Pancreas (tissue), 10 donors: Measurements from ENCODE around the gene MIR17HG. TPM values are rescaled to one million over a fixed set of nuclear protein-coding genes. Genes with fewer than 3 reads are reported as not detected.

ENCODE experiments used
- ATAC-seq, 4 donors: fragments of 200-7000 bp; cut with Tn5 transposase; one replicate each; pipeline versions ENCODE4 v1.8.0 to v1.9.1; 2020; ENCODE audit warnings: mild to moderate bottlenecking in 4 of 4, moderate library complexity in 4 of 4
- DNase-seq, 6 donors: peaks; one replicate each; pipeline ENCODE4 v3.0.0-alpha.2; 2020
- FAIRE-seq: peaks from 2 replicates; lab custom pipeline; 2012; peaks lifted over from hg19 to GRCh38; lab: Jason Lieb, UNC
- H3K27ac ChIP-seq, 4 donors: fragments of 200-600 bp; sonication (generic); 1 replicate in 3 of 4; 2 replicates in 1 of 4; pipeline versions ENCODE4 v1.5.0 to v1.8.0; 2020
- H3K27me3 ChIP-seq, 4 donors: fragments of 200-600 bp; one replicate each; pipeline ENCODE4 v1.8.0; 2021
- H3K36me3 ChIP-seq, 3 donors: fragments of 200-600 bp; sonication (generic) in 1 of 3; one replicate each; pipeline versions ENCODE4 v1.5.0 to v1.8.0; 2020 to 2021
- H3K4me1 ChIP-seq, 3 donors: fragments of 200-600 bp; one replicate each; pipeline ENCODE4 v1.8.0; 2021
- H3K4me3 ChIP-seq, 4 donors: fragments of 200-600 bp; sonication (generic) in 2 of 4; one replicate each; pipeline versions ENCODE4 v1.5.0 to v1.8.0; 2020 to 2021
- H3K9me3 ChIP-seq, 4 donors: fragments of 200-600 bp; one replicate each; pipeline ENCODE4 v1.8.0; 2021
- WGBS, 2 donors: extraction: QIAGEN DNeasy Blood & Tissue Kit; methylation state at CpG; one replicate each; pipeline ENCODE4 v1.1.7; 2013; 5-methylcytosine and 5-hydroxymethylcytosine counted together
- intact Hi-C, 3 donors: fragments of 100-400 bp; cut with DNase I; formaldehyde crosslinking; loops; one replicate each; pipeline versions ENCODE4 v1.11.1 to v1.14.2; 2022
- polyA plus RNA-seq, 2 donors: library from polyadenylated mRNA; stranded (reverse); fragments of 200-250 nt; gene quantifications; one replicate each; pipeline ENCODE4 v1.2.3, GENCODE V29; 2013
- total RNA-seq, 6 donors: library from RNA; stranded (reverse); fragmentation: NEBNext Ultra II Directional in 4 of 6; extraction: Animal tissue kit (Norgen Biotek cat#: 25700) in 4 of 6; gene quantifications; one replicate each; pipeline versions ENCODE4 v1.2.1 to v1.2.4, GENCODE V29; 2021 to 2023
- TF ChIP-seq, protein P1 (sequence below), 4 donors: fragments of 200-600 bp; sonication (generic) in 3 of 4; IDR thresholded peaks; one replicate each; pipeline versions ENCODE4 v1.5.0 to v1.8.0; 2021; ENCODE audit warnings: antibody characterized with exemption in 4 of 4
- donor health status: healthy with polysubstance abuse.
- donor health status: DM: no; HTN: no; CAD: no; lungs with moderate emphysema.
- donor health status: DM: no; HTN: no; CAD: no.
- donor health status: control.
- donor health status: control.
- donor health status: Bipolar disorder and iron deficiency.
- donor health status: DM: yes; HTN: yes; CAD: no.
- donor health status: DM: no; HTN: no; CAD: no.
- donor health status: DM: no; HTN: no; CAD: no.
- donor health status: DM: yes; HTN: yes; CAD: no.

Gene MIR17HG
- total and polyA plus RNA-seq, 8 donors = 2.3 to 6.0 (median 3.8) TPM

DNA sequence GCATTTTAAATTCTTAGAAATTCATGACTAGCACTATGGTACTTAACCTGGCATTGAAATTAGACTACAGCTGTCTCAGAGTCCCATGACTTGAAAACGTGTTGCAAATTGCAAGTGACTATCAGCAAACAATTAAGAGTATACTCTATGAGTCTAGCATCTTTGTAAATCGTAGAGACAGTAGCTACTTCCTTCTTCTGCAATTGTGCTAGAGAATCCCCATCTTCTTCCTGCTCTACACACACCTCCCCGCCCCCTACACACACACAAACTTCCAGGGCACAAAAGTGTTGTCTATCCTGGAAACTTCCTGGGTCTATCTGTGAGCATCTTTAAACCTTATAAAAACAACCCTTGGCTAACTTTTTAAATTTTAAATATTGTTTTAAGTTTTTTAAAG is 35.2 kb upstream of the MIR17HG start:
- TF ChIP-seq, protein P1, sequence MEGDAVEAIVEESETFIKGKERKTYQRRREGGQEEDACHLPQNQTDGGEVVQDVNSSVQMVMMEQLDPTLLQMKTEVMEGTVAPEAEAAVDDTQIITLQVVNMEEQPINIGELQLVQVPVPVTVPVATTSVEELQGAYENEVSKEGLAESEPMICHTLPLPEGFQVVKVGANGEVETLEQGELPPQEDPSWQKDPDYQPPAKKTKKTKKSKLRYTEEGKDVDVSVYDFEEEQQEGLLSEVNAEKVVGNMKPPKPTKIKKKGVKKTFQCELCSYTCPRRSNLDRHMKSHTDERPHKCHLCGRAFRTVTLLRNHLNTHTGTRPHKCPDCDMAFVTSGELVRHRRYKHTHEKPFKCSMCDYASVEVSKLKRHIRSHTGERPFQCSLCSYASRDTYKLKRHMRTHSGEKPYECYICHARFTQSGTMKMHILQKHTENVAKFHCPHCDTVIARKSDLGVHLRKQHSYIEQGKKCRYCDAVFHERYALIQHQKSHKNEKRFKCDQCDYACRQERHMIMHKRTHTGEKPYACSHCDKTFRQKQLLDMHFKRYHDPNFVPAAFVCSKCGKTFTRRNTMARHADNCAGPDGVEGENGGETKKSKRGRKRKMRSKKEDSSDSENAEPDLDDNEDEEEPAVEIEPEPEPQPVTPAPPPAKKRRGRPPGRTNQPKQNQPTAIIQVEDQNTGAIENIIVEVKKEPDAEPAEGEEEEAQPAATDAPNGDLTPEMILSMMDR (IDR thresholded peaks at IDR 0.05) = no peak
- FAIRE-seq (no peak), DNase-seq (no peak), ATAC-seq (no peak)
- Histone ChIP-seq H3K36me3 (no peaks in the 10 kb centered on the region), H3K27ac (no peak overlapping the region), H3K4me3 (no peak overlapping the region), H3K9me3 (no peaks in the 10 kb centered on the region), H3K27me3 (peaks cover 0 to 31% (median 15%) of the 10 kb centered on the region in 4 donors), H3K4me1 (no peaks in the 10 kb centered on the region)
- WGBS, 2 donors = 32 to 39% methylated on average over 3 of the region's 3 CpGs
- intact Hi-C loops = no loop called here

DNA sequence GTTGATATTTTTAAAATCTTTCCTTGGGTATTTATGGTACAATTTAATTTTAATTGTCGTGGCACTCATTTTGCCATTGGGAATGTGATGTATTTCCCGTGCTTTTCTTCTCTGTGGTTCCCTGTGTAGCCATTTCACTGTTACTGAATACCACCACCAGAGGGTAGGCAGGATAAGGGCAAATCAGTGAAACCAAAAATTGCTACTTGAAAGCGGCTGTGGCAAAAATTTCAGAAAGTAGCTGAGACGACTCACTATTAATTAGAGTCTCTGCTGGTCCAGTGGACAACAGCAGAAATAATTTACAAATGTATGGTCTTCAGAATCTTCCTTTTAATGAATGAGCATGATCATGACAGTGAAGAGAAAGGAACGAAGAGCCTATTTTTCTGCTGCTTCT is 34.4 kb upstream of the MIR17HG start:
- peaks cover 0 to 24% (median 15%) of the 10 kb centered on the region in 4 donors for H3K27me3 ChIP-seq
- intact Hi-C loops = no loop called here
- TF ChIP-seq, protein P1 (IDR thresholded peaks at IDR 0.05) = peak in 3 of 4 donors; percentile 20 to 46 (median 32)
- H3K27ac ChIP-seq = no peak overlapping the region
- 18 to 20% methylated on average over 5 of the region's 5 CpGs for WGBS, 2 donors
- no peak for DNase-seq
- no peaks in the 10 kb centered on the region for H3K36me3 ChIP-seq
- no peaks in the 10 kb centered on the region for H3K4me1 ChIP-seq
- ATAC-seq = peak; percentile 63 to 81 (median 78)
- H3K4me3 ChIP-seq = no peak overlapping the region
- FAIRE-seq = no peak
- no peaks in the 10 kb centered on the region for H3K9me3 ChIP-seq

DNA sequence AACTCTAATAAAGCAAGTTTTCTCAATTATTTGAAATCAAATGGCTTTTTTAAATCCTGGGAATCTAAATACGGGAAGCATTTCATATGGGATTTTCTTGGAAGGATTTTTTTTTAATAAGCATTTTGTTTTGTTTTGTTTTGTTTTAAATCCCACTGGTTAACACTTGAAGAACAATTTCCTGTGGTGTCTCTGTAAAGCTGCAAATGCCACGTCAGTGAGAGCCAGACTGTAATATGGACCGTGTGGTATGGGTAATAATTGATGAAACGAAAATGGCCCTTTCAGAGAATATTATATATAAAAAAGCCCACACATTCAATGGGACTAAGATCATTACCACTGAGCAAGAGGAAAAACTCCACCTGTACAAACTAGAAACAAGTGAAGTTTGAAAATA is 33.9 kb upstream of the MIR17HG start:
- ATAC-seq (no peak), DNase-seq (no peak), FAIRE-seq (no peak)
- 46 to 58% methylated on average over 4 of the region's 4 CpGs for WGBS, 2 donors
- peaks cover 0 to 23% (median 15%) of the 10 kb centered on the region in 4 donors for H3K27me3 ChIP-seq
- H3K36me3 ChIP-seq = no peaks in the 10 kb centered on the region
- intact Hi-C loops = no loop called here
- H3K9me3 ChIP-seq = no peaks in the 10 kb centered on the region
- TF ChIP-seq, protein P1 (IDR thresholded peaks at IDR 0.05) = no peak
- H3K4me3 ChIP-seq = no peak overlapping the region
- no peak overlapping the region for H3K27ac ChIP-seq
- H3K4me1 ChIP-seq = no peaks in the 10 kb centered on the region

DNA sequence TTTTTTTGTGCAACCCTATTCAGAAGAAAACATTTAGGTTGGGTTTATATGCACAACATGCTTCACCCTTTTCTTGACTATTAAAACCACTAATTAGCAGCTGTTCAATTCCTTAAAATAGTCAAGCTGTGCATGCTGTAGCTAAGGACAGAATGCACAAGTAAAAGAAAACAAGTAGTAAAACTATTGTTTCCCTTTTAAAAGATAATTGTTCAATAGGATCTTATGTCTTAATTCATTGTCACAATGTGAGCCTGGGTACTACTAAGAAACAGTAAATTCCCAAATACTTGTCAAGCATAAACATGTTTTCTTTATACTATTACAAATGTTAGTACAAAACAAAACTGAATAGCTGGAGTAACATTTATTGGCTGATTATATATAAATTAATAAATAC is 32.6 kb upstream of the MIR17HG start:
- DNase-seq (no peak), ATAC-seq (no peak), FAIRE-seq (no peak)
- H3K27me3 ChIP-seq = peaks cover 0 to 23% (median 15%) of the 10 kb centered on the region in 4 donors
- no peaks in the 10 kb centered on the region for H3K4me1 ChIP-seq
- intact Hi-C loops = no loop called here
- H3K9me3 ChIP-seq = no peaks in the 10 kb centered on the region
- no peaks in the 10 kb centered on the region for H3K36me3 ChIP-seq
- TF ChIP-seq, protein P1 (IDR thresholded peaks at IDR 0.05) = no peak
- H3K27ac ChIP-seq = no peak overlapping the region
- no peak overlapping the region for H3K4me3 ChIP-seq

DNA sequence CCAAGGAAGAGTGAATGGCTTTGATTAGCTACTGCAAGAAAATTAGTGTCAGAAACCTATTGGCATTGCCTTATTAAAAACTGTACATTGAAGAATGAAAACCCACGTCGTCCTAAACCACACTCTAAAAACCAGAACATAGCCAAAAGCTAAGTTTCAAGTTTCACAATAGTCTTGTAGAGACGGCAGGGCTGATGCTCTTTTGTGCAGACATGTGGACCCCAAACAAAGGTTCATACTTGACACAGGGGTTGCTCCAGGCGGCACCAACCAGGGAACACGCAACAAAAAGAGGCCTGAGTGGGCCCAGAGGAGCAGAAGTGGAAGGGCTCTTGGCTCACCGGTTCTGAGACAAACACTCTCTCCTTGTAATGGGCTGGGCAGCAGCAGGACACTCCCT is 28.6 kb upstream of the MIR17HG start:
- DNase-seq (no peak), ATAC-seq (no peak), FAIRE-seq (no peak)
- H3K27me3 ChIP-seq = peaks cover 0 to 23% (median 13%) of the 10 kb centered on the region in 4 donors
- TF ChIP-seq, protein P1 (IDR thresholded peaks at IDR 0.05) = no peak
- no peak overlapping the region for H3K4me3 ChIP-seq
- no peak overlapping the region for H3K27ac ChIP-seq
- WGBS, 2 donors = 73 to 79% methylated on average over 6 of the region's 6 CpGs
- no peaks in the 10 kb centered on the region for H3K4me1 ChIP-seq
- intact Hi-C loops = no loop called here
- H3K9me3 ChIP-seq = no peaks in the 10 kb centered on the region
- no peaks in the 10 kb centered on the region for H3K36me3 ChIP-seq
